Endothelial cell of umbilical vein (primary cell): ENCODE results near the gene RABEP1. TPM values are rescaled to one million over a fixed set of nuclear protein-coding genes. Genes with fewer than 3 reads are reported as not detected.

ENCODE experiments used
- BruUV-seq: library from RNA; stranded (reverse); fragments of 400-500 nt; replicated peaks from 2 replicates; lab custom pipeline; 2021; lab: Mats Ljungman, UMichigan
- CTCF ChIA-PET: fragments of 300-600, 350-600 bp; sonication (Branson Sonifier 250); formaldehyde crosslinking; loops from one replicate; lab custom pipeline; 2021; ENCODE audit warnings: antibody characterized with exemption, inconsistent platforms; lab: Charles Lee
- POLR2A ChIA-PET: fragments of 300-600, 350-600 bp; sonication (Branson Sonifier 250); formaldehyde crosslinking; loops from one replicate; lab custom pipeline; 2021; ENCODE audit warnings: antibody characterized with exemption, inconsistent platforms; lab: Charles Lee
- DNase-seq: peaks from one replicate; pipeline ENCODE4 v3.0.0-alpha.2; 2011; ENCODE audit warnings: low read depth, low spot score
- FAIRE-seq: peaks from 2 replicates; lab custom pipeline; 2011; peaks lifted over from hg19 to GRCh38; lab: Jason Lieb, UNC
- H2AFZ ChIP-seq: 2 replicates; pipeline ENCODE4 v1.6.0; 2012; ENCODE audit warnings: low read depth, low read length, control low read depth, inconsistent platforms
- H3K27ac ChIP-seq: 2 replicates; pipeline ENCODE4 v1.5.1; 2011; ENCODE audit warnings: low read depth, mild to moderate bottlenecking, control low read depth, low read length, moderate library complexity; ENCODE audit not compliant: insufficient read depth
- H3K27me3 ChIP-seq, 2 experiments: 2 replicates each; pipeline versions ENCODE4 v1.6.0 to v1.6.1; 2011; ENCODE audit warnings: low read length in 2 of 2, mixed read lengths in 1 of 2; ENCODE audit not compliant: control insufficient read depth in 2 of 2, insufficient read depth in 2 of 2
- H3K36me3 ChIP-seq, 2 experiments: 2 replicates in 1 of 2; 3 replicates in 1 of 2; pipeline ENCODE4 v1.5.1; 2011; ENCODE audit warnings: low read length in 2 of 2, mild to moderate bottlenecking in 1 of 2, moderate library complexity in 1 of 2; ENCODE audit not compliant: control insufficient read depth in 2 of 2, insufficient read depth in 2 of 2; ENCODE audit errors: extremely low read depth in 1 of 2
- H3K4me1 ChIP-seq: 3 replicates; pipeline ENCODE4 v1.5.1; 2011; ENCODE audit warnings: mild to moderate bottlenecking, low read length; ENCODE audit not compliant: control insufficient read depth, insufficient read depth; ENCODE audit errors: extremely low read depth
- H3K4me2 ChIP-seq: 2 replicates; pipeline ENCODE4 v1.6.1; 2011; ENCODE audit warnings: low read length, control low read depth, mixed read lengths; ENCODE audit not compliant: insufficient read depth
- H3K4me3 ChIP-seq, 3 experiments: fragments of 200-600 bp in 1 of 3; sonication (generic), shearing (Covaris generic) in 1 of 3; replicated peaks in 1 of 3; 2 replicates each; pipeline ENCODE4 v1.5.1; 2011 to 2016; ENCODE audit warnings: control low read depth in 3 of 3, low read length in 3 of 3, mild to moderate bottlenecking in 2 of 3, inconsistent platforms in 1 of 3, low read depth in 1 of 3, moderate library complexity in 1 of 3; ENCODE audit not compliant: insufficient read depth in 1 of 3
- H3K79me2 ChIP-seq: 2 replicates; pipeline ENCODE4 v1.6.0; 2012; ENCODE audit warnings: low read length, inconsistent platforms; ENCODE audit not compliant: control insufficient read depth, insufficient read depth
- H3K9ac ChIP-seq: replicated peaks from 2 replicates; pipeline ENCODE3; 2011; ENCODE audit warnings: low read length, control low read depth; ENCODE audit not compliant: insufficient read depth; ENCODE audit errors: extremely low read depth
- H3K9me1 ChIP-seq: replicated peaks from 3 replicates; pipeline ENCODE4 v1.6.0; 2011; ENCODE audit warnings: mild to moderate bottlenecking, low read length; ENCODE audit not compliant: control insufficient read depth, insufficient read depth; ENCODE audit errors: extremely low read depth
- H3K9me3 ChIP-seq: replicated peaks from 2 replicates; pipeline ENCODE4 v1.5.1; 2012; ENCODE audit warnings: low read length, inconsistent platforms; ENCODE audit not compliant: control insufficient read depth, insufficient read depth
- H4K20me1 ChIP-seq: replicated peaks from 2 replicates; pipeline ENCODE3; 2011; ENCODE audit warnings: mild to moderate bottlenecking, low read length; ENCODE audit not compliant: control insufficient read depth, insufficient read depth; ENCODE audit errors: extremely low read depth
- CTCF ChIP-seq, 2 donors: IDR thresholded peaks; 1 replicate in 1 of 2; 2 replicates in 1 of 2; pipeline ENCODE4 v1.5.1; 2011; ENCODE audit warnings: low read length in 2 of 2, mild to moderate bottlenecking in 2 of 2, moderate library complexity in 2 of 2, control low read depth in 1 of 2, inconsistent platforms in 1 of 2, low read depth in 1 of 2; ENCODE audit not compliant: insufficient read depth in 1 of 2; ENCODE audit errors: extremely low read depth in 1 of 2
- EZH2 ChIP-seq: IDR thresholded peaks from 2 replicates; pipeline ENCODE4 v1.6.1; 2012; ENCODE audit warnings: borderline replicate concordance, low read depth, mild to moderate bottlenecking, moderate library complexity, low read length, inconsistent platforms; ENCODE audit not compliant: severe bottlenecking
- FOS ChIP-seq: IDR thresholded peaks from 2 replicates; pipeline ENCODE4 v1.6.1; 2011; ENCODE audit warnings: mild to moderate bottlenecking, low read length, moderate library complexity, borderline replicate concordance; ENCODE audit not compliant: insufficient read depth
- GATA2 ChIP-seq: IDR thresholded peaks from 2 replicates; pipeline ENCODE4 v1.7.0; 2011; ENCODE audit warnings: low read depth, mild to moderate bottlenecking, moderate library complexity, mixed read lengths, low read length; ENCODE audit not compliant: insufficient read length, insufficient read depth
- JUN ChIP-seq: IDR thresholded peaks from 2 replicates; pipeline ENCODE4 v1.6.1; 2011; ENCODE audit warnings: borderline replicate concordance, low read depth; ENCODE audit not compliant: insufficient read length, insufficient read depth
- MYC ChIP-seq: IDR thresholded peaks from one replicate; pipeline ENCODE4 v1.6.1; 2011; ENCODE audit warnings: mild to moderate bottlenecking, low read depth, low read length
- POLR2A ChIP-seq: IDR thresholded peaks from 2 replicates; pipeline ENCODE4 v1.6.1; 2012; ENCODE audit warnings: low read depth, mild to moderate bottlenecking, control low read depth, low read length
- POLR2AphosphoS5 ChIP-seq: IDR thresholded peaks from 2 replicates; pipeline ENCODE4 v1.6.1; 2012; ENCODE audit warnings: low read depth, mild to moderate bottlenecking, control low read depth, low read length, moderate library complexity; ENCODE audit not compliant: insufficient read depth
- dilution Hi-C: fragments of 300-500 bp; cut with MboI; formaldehyde crosslinking; loops from one replicate; pipeline ENCODE4 v1.15.0; 2019; ENCODE audit warnings: low sequenced_read_pairs; ENCODE audit not compliant: extremely low pct_ligation_motif_present
- intact Hi-C: fragments of 100-400 bp; cut with micrococcal nuclease; formaldehyde crosslinking; loops from one replicate; pipeline ENCODE4 v1.10.0; 2022
- polyA plus RNA-seq, 4 experiments: library from polyadenylated mRNA; depleted of rRNA in 3 of 4; stranded (reverse) in 3 of 4; unstranded in 1 of 4; fragments of >200 nt; gene quantifications; 2 replicates each; pipeline versions ENCODE4 v1.2.1 to v1.2.3, GENCODE V29; 2011 to 2012; ENCODE audit warnings: missing spikeins in 1 of 4
- total RNA-seq: library from RNA; stranded (reverse); gene quantifications from 2 replicates; pipeline ENCODE4 v1.2.3, GENCODE V29; 2021
- TF ChIP-seq, protein P1 (sequence below): IDR thresholded peaks from 2 replicates; pipeline ENCODE4 v1.6.1; 2011; ENCODE audit not compliant: insufficient read depth, insufficient read length

The RABEP1 gene
- total and polyA plus RNA-seq, 2 donors (not counting 3 experiments of a cell fraction or from before 2014, with no cell fraction given): 10.1 to 54.8 TPM

DNA sequence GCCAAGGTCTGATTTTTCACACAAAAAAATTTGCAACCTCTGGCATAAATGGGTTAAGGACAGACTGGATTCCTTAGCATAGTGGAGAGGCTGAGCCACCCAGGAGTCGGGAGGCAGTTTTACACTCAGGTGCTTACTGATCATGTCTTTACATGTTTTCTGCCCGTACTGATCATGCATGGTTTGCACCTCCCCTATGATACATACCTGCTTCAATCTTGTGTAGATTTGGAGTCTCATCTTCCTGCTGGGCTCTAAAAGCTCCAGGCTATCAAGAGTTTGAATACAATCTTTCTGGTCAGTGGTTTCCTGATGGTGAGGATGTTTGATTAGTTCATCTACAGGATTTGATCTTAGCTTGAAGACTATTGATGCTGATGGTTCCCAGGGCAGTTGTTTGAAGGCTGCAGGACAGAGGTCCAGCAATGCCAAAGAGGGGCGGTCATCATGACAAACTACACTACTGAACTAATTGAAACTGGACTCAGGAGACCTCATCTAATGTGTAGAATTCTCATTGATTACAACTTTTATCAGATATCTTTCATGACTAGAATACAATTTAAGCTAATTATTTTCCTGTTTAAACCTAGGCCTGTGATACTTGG is 150.0 kb downstream of the RABEP1 start:
- POLR2A ChIA-PET: no interaction called here
- FAIRE-seq: no peak
- CTCF ChIA-PET: interaction anchor here (0.7 to 1.5 kb wide), 2 partner anchors 9 kb away, joined by 3 read pairs; no protein-coding TSS in a partner anchor

More for the DNA sequence above, 150.0 kb downstream of the RABEP1 start:
- H3K4me3 ChIP-seq: no peak overlapping the region
- H3K27ac ChIP-seq: no peak overlapping the region
- dilution Hi-C loops: no loop called here
- no peaks in the 10 kb centered on the region for H3K9me3 ChIP-seq
- DNase-seq: no peak
- H3K27me3 ChIP-seq: no peaks in the 10 kb centered on the region
- no TSS peak for BruUV-seq
- intact Hi-C loops: no loop called here
- H3K4me2 ChIP-seq: no peak overlapping the region
- TF ChIP-seq, protein P1, sequence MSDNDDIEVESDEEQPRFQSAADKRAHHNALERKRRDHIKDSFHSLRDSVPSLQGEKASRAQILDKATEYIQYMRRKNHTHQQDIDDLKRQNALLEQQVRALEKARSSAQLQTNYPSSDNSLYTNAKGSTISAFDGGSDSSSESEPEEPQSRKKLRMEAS: no peak
- no peak for TF ChIP-seq GATA2
- TF ChIP-seq POLR2AphosphoS5: no peak
- no peak for TF ChIP-seq POLR2A
- TF ChIP-seq CTCF (IDR thresholded peaks at IDR 0.05; ENCODE audit: extremely low read depth in 1 of 2, insufficient read depth in 1 of 2, low read depth in 1 of 2, low read length in 2 of 2): no peak
- no peak for TF ChIP-seq MYC
- TF ChIP-seq JUN: no peak
- no peak for TF ChIP-seq FOS
- no peak for TF ChIP-seq EZH2
- no peaks in the 10 kb centered on the region for H3K9me1 ChIP-seq
- peaks cover 21 to 47% of the 10 kb centered on the region in 2 experiments for H3K36me3 ChIP-seq
- peaks cover 10% of the 10 kb centered on the region for H3K79me2 ChIP-seq
- no peaks in the 10 kb centered on the region for H4K20me1 ChIP-seq
- peaks cover 3% of the 10 kb centered on the region for H3K4me1 ChIP-seq
- no peak overlapping the region for H2AFZ ChIP-seq
- H3K9ac ChIP-seq: no peak overlapping the region
